Vagina (tissue), 2 donors: ENCODE results near the gene SEC22B. TPM values are rescaled to one million over a fixed set of nuclear protein-coding genes. Genes with fewer than 3 reads are reported as not detected.
"Not testable (repeated sequence)": the region's sequence is repeated elsewhere in the genome, so short reads cannot be mapped to it uniquely, and the experiment has no call there.

Source experiments
- DNase-seq, 2 donors: peaks; one replicate each; pipeline ENCODE4 v3.0.0-alpha.2; 2017; ENCODE audit errors: extremely low spot score in 2 of 2
- H3K27ac ChIP-seq: fragments of 200-600 bp; sonication (generic); one replicate; pipeline ENCODE4 v1.5.1; 2019
- H3K27me3 ChIP-seq: fragments of 200-600 bp; sonication (generic); one replicate; pipeline ENCODE4 v1.5.1; 2019
- H3K36me3 ChIP-seq, 2 donors: fragments of 200-600 bp; sonication (generic); one replicate each; pipeline ENCODE4 v1.5.1; 2017 to 2019
- H3K4me1 ChIP-seq: fragments of 200-600 bp; sonication (generic); one replicate; pipeline ENCODE4 v1.5.1; 2019
- H3K4me3 ChIP-seq, 2 donors: fragments of 200-600 bp; sonication (generic); 1 replicate in 1 of 2; 2 replicates in 1 of 2; pipeline ENCODE4 v1.5.1; 2016 to 2019
- H3K9me3 ChIP-seq: fragments of 200-600 bp; sonication (generic); one replicate; pipeline ENCODE4 v1.5.1; 2019
- intact Hi-C: fragments of 100-400 bp; cut with DNase I; formaldehyde crosslinking; loops from one replicate; pipeline ENCODE4 v1.15.1; 2023
- total RNA-seq: library from RNA; depleted of rRNA; stranded (reverse); fragments of >200 nt; gene quantifications from one replicate; pipeline ENCODE4 v1.2.3, GENCODE V29; 2016

SEC22B gene
- total RNA-seq, 1 donor from 2014 or later = 19.4 TPM

- intact Hi-C loops, H3K27ac ChIP-seq, H3K4me3 ChIP-seq, H3K36me3 ChIP-seq, H3K27me3 ChIP-seq, H3K9me3 ChIP-seq, DNase-seq, H3K4me1 ChIP-seq: not testable (repeated sequence)
Observed at GRCh38 chr1:120124628-120125027, 51.7 kb downstream of the SEC22B start.

- intact Hi-C loops, H3K27me3 ChIP-seq, DNase-seq, H3K27ac ChIP-seq, H3K4me3 ChIP-seq, H3K4me1 ChIP-seq, H3K9me3 ChIP-seq, H3K36me3 ChIP-seq: not testable (repeated sequence)
Observed at GRCh38 chr1:120123813-120124510, 52.4 kb downstream of the SEC22B start.

GRCh38 chr1:120122262-120122893, 53.9 kb downstream of the SEC22B start:
- DNase-seq, H3K4me1 ChIP-seq, H3K27me3 ChIP-seq, H3K9me3 ChIP-seq, intact Hi-C loops, H3K27ac ChIP-seq, H3K4me3 ChIP-seq, H3K36me3 ChIP-seq: not testable (repeated sequence)

- H3K27me3 ChIP-seq, H3K27ac ChIP-seq, H3K4me3 ChIP-seq, H3K4me1 ChIP-seq, H3K9me3 ChIP-seq, intact Hi-C loops, DNase-seq, H3K36me3 ChIP-seq: not testable (repeated sequence)
Observed at GRCh38 chr1:120121830-120122229, 54.5 kb downstream of the SEC22B start.

GRCh38 chr1:120120525-120120924, 55.8 kb downstream of the SEC22B start:
- H3K4me3 ChIP-seq, DNase-seq, H3K9me3 ChIP-seq, H3K27me3 ChIP-seq, H3K36me3 ChIP-seq, intact Hi-C loops, H3K27ac ChIP-seq, H3K4me1 ChIP-seq: not testable (repeated sequence)

- H3K27ac ChIP-seq, H3K4me1 ChIP-seq, H3K9me3 ChIP-seq, H3K4me3 ChIP-seq, DNase-seq, H3K27me3 ChIP-seq, H3K36me3 ChIP-seq, intact Hi-C loops: not testable (repeated sequence)
Observed at GRCh38 chr1:120117371-120118177, 58.7 kb downstream of the SEC22B start.

- H3K9me3 ChIP-seq, H3K4me3 ChIP-seq, H3K4me1 ChIP-seq, intact Hi-C loops, H3K27me3 ChIP-seq, DNase-seq, H3K27ac ChIP-seq, H3K36me3 ChIP-seq: not testable (repeated sequence)
Observed at GRCh38 chr1:120116094-120116493, 60.2 kb downstream of the SEC22B start.

GRCh38 chr1:120113134-120113533, 63.2 kb downstream of the SEC22B start:
- H3K27me3 ChIP-seq, H3K4me1 ChIP-seq, H3K27ac ChIP-seq, H3K36me3 ChIP-seq, DNase-seq, intact Hi-C loops, H3K9me3 ChIP-seq, H3K4me3 ChIP-seq: not testable (repeated sequence)

GRCh38 chr1:120112212-120112611, 64.1 kb downstream of the SEC22B start:
- DNase-seq, intact Hi-C loops: not testable (repeated sequence)

GRCh38 chr1:120111771-120112170, 64.5 kb downstream of the SEC22B start:
- H3K27ac ChIP-seq, H3K27me3 ChIP-seq, H3K36me3 ChIP-seq, H3K4me1 ChIP-seq, intact Hi-C loops, H3K9me3 ChIP-seq, H3K4me3 ChIP-seq, DNase-seq: not testable (repeated sequence)

More at GRCh38 chr1:120112212-120112611, 64.1 kb downstream of the SEC22B start:
- H3K9me3 ChIP-seq, H3K4me1 ChIP-seq, H3K36me3 ChIP-seq, H3K27ac ChIP-seq, H3K4me3 ChIP-seq, H3K27me3 ChIP-seq: not testable (repeated sequence)

GRCh38 chr1:120111008-120111407, 65.3 kb downstream of the SEC22B start:
- H3K9me3 ChIP-seq, H3K27me3 ChIP-seq, DNase-seq, H3K4me3 ChIP-seq, H3K4me1 ChIP-seq, H3K27ac ChIP-seq, H3K36me3 ChIP-seq, intact Hi-C loops: not testable (repeated sequence)

- H3K9me3 ChIP-seq, DNase-seq, H3K4me3 ChIP-seq, H3K27me3 ChIP-seq, H3K36me3 ChIP-seq, intact Hi-C loops, H3K4me1 ChIP-seq, H3K27ac ChIP-seq: not testable (repeated sequence)
Observed at GRCh38 chr1:120109656-120110055, 66.7 kb downstream of the SEC22B start.

GRCh38 chr1:120109180-120109579, 67.1 kb downstream of the SEC22B start:
- H3K36me3 ChIP-seq, intact Hi-C loops, H3K27me3 ChIP-seq, H3K4me3 ChIP-seq, DNase-seq, H3K9me3 ChIP-seq, H3K4me1 ChIP-seq, H3K27ac ChIP-seq: not testable (repeated sequence)
